Liver (tissue), 9 donors: Measurements from ENCODE around the gene CHST6. TPM values are rescaled to one million over a fixed set of nuclear protein-coding genes. Genes with fewer than 3 reads are reported as not detected.
"Not testable (repeated sequence)": the region's sequence is repeated elsewhere in the genome, so short reads cannot be mapped to it uniquely, and the experiment has no call there.

Experiments
- DNase-seq: peaks from one replicate; pipeline ENCODE4 v3.0.0-alpha.2; 2017; ENCODE audit warnings: low spot score
- H3K27ac ChIP-seq, 2 donors: one replicate each; pipeline ENCODE4 v1.7.0; 2013; ENCODE audit warnings: inconsistent platforms in 2 of 2, low read length in 2 of 2, control low read depth in 1 of 2, low read depth in 1 of 2, mild to moderate bottlenecking in 1 of 2
- H3K27me3 ChIP-seq, 4 donors: one replicate each; pipeline versions ENCODE4 v1.6.1 to v1.7.0; 2013; ENCODE audit warnings: low read length in 3 of 4, inconsistent platforms in 1 of 4, mild to moderate bottlenecking in 1 of 4, moderate library complexity in 1 of 4; ENCODE audit not compliant: control insufficient read depth in 4 of 4, insufficient read depth in 4 of 4
- H3K36me3 ChIP-seq, 4 donors: one replicate each; pipeline versions ENCODE4 v1.6.1 to v1.7.0; 2013; ENCODE audit warnings: low read length in 3 of 4, mild to moderate bottlenecking in 3 of 4, low read depth in 1 of 4, moderate library complexity in 1 of 4; ENCODE audit not compliant: control insufficient read depth in 4 of 4, insufficient read depth in 3 of 4
- H3K4me1 ChIP-seq, 4 donors: one replicate each; pipeline versions ENCODE4 v1.6.1 to v1.7.0; 2013; ENCODE audit warnings: low read length in 3 of 4, mild to moderate bottlenecking in 3 of 4, moderate library complexity in 1 of 4; ENCODE audit not compliant: control insufficient read depth in 4 of 4, insufficient read depth in 4 of 4
- H3K4me3 ChIP-seq, 3 donors: one replicate each; pipeline versions ENCODE4 v1.6.1 to v1.7.0; 2013; ENCODE audit warnings: low read length in 3 of 3, control low read depth in 1 of 3, low read depth in 1 of 3, mild to moderate bottlenecking in 1 of 3
- H3K9ac ChIP-seq, 2 donors: one replicate each; pipeline ENCODE4 v1.7.0; 2013; ENCODE audit warnings: low read length in 2 of 2, mild to moderate bottlenecking in 2 of 2, moderate library complexity in 2 of 2, control low read depth in 1 of 2, low read depth in 1 of 2
- H3K9me3 ChIP-seq, 4 donors: one replicate each; pipeline versions ENCODE4 v1.6.1 to v1.7.0; 2013; ENCODE audit warnings: low read length in 3 of 4; ENCODE audit not compliant: control insufficient read depth in 4 of 4
- FOXA1 ChIP-seq: IDR thresholded peaks from 2 replicates; pipeline ENCODE4 v1.6.1; 2016; ENCODE audit warnings: antibody characterized with exemption
- FOXA2 ChIP-seq: IDR thresholded peaks from 2 replicates; pipeline ENCODE4 v1.6.1; 2016; ENCODE audit warnings: antibody characterized with exemption
- HNF4A ChIP-seq, 2 donors: conservative IDR thresholded peaks; 2 replicates each; pipeline ENCODE4 v1.6.1; 2016; ENCODE audit warnings: antibody characterized with exemption in 2 of 2, mild to moderate bottlenecking in 2 of 2
- JUND ChIP-seq, 2 donors: IDR thresholded peaks; 2 replicates each; pipeline ENCODE4 v1.6.1; 2016; ENCODE audit warnings: antibody characterized with exemption in 2 of 2
- NR2F2 ChIP-seq: IDR thresholded peaks from 2 replicates; pipeline ENCODE4 v1.6.1; 2016; ENCODE audit warnings: antibody characterized with exemption
- RAD21 ChIP-seq, 2 donors: IDR thresholded peaks; 2 replicates each; pipeline ENCODE4 v1.6.1; 2016; ENCODE audit warnings: antibody characterized with exemption in 2 of 2, mild to moderate bottlenecking in 2 of 2
- RXRA ChIP-seq, 2 donors: IDR thresholded peaks; 2 replicates each; pipeline ENCODE4 v1.6.1; 2017 to 2018; ENCODE audit warnings: antibody characterized with exemption in 2 of 2, mild to moderate bottlenecking in 1 of 2
- SP1 ChIP-seq: IDR thresholded peaks from 2 replicates; pipeline ENCODE4 v1.6.1; 2018; ENCODE audit warnings: antibody characterized with exemption, mild to moderate bottlenecking
- YY1 ChIP-seq: IDR thresholded peaks from 2 replicates; pipeline ENCODE4 v1.6.1; 2016; ENCODE audit warnings: antibody characterized with exemption, mild to moderate bottlenecking
- WGBS: extraction: QIAGEN DNeasy Blood & Tissue Kit; methylation state at CpG from one replicate; pipeline ENCODE4 v1.1.7; 2013; 5-methylcytosine and 5-hydroxymethylcytosine counted together
- polyA plus RNA-seq, 2 donors: library from polyadenylated mRNA; stranded (reverse) in 1 of 2; unstranded in 1 of 2; fragments of 200-250 nt in 1 of 2; fragments of >200 nt in 1 of 2; fragmentation: Nextera tagmentation in 1 of 2; extraction: Ambion mirVana in 1 of 2; gene quantifications; one replicate each; pipeline versions ENCODE4 v1.2.1 to v1.2.3, GENCODE V29; 2013 to 2015
- total RNA-seq, 2 donors: library from RNA; depleted of rRNA; stranded (reverse); fragments of >200 nt; gene quantifications; one replicate each; pipeline ENCODE4 v1.2.3, GENCODE V29; 2014
- TF ChIP-seq, protein P1 (sequence below): IDR thresholded peaks from 2 replicates; pipeline ENCODE4 v1.6.1; 2016; ENCODE audit warnings: antibody characterized with exemption, mild to moderate bottlenecking
- TF ChIP-seq, protein P2 (sequence below): fragments of 150-350 bp; IDR thresholded peaks from 2 replicates; pipeline ENCODE4 v1.5.1; 2017; ENCODE audit warnings: improper control_type of control experiment, low read depth, low read length; ENCODE audit not compliant: missing input control
- TF ChIP-seq, protein P3 (sequence below): IDR thresholded peaks from 2 replicates; pipeline ENCODE4 v1.6.1; 2016; ENCODE audit warnings: antibody characterized with exemption
- TF ChIP-seq, protein P4 (sequence below): IDR thresholded peaks from 2 replicates; pipeline ENCODE4 v1.6.1; 2016; ENCODE audit warnings: antibody characterized with exemption
- TF ChIP-seq, protein P5 (sequence below): IDR thresholded peaks from 2 replicates; pipeline ENCODE4 v1.6.1; 2016; ENCODE audit warnings: antibody characterized with exemption
- donor health status: healthy.
- donor health status: healthy.
- donor health status: healthy.
- donor health status: healthy.
- donor health status: healthy.

Gene CHST6
- total and polyA plus RNA-seq, 4 donors: under 0.01 to 0.17 TPM; not detected in 2

DNA sequence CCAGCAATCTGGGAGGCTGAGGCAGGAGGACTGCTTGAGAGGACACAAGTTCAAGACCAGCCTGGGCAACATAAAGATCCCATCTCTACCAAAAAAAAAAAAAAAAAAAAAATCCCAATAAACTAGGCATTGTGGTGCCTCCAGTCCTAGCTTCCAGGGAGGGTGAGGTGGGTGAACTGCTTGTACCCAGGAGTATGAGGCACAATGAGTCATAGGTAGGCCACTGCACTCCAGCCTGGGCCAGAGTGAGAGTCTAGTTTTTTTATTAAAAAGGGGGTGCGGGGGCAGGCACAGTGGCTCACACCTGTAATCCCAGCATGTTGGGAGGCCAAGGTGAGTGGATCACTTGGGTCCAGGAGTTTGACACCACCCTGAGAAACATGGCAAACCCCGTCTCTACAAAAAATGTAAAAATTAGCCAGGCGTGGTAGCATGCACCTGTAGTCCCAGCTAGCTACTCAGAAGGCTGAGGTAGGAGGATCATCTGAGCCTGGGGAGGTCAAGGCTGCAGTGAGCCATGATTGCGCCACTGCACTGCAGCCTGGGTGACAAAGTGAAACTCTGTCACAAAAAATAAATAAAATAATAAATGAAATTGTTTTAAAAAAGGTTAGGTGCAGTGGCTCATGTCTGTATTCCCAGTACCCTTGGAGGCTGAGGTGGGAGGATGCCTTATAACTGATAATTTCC, 7.8 kb upstream of the CHST6 start:
- Histone ChIP-seq H3K9me3 (no peaks in the 10 kb centered on the region), H3K27me3 (no peaks in the 10 kb centered on the region), H3K4me1 (peaks cover 0 to 1% (median 0%) of the 10 kb centered on the region in 4 donors), H3K9ac (no peak overlapping the region), H3K4me3 (no peak overlapping the region), H3K27ac (no peak overlapping the region), H3K36me3 (no peaks in the 10 kb centered on the region)
- TF ChIP-seq FOXA2: no peak
- TF ChIP-seq, protein P1, sequence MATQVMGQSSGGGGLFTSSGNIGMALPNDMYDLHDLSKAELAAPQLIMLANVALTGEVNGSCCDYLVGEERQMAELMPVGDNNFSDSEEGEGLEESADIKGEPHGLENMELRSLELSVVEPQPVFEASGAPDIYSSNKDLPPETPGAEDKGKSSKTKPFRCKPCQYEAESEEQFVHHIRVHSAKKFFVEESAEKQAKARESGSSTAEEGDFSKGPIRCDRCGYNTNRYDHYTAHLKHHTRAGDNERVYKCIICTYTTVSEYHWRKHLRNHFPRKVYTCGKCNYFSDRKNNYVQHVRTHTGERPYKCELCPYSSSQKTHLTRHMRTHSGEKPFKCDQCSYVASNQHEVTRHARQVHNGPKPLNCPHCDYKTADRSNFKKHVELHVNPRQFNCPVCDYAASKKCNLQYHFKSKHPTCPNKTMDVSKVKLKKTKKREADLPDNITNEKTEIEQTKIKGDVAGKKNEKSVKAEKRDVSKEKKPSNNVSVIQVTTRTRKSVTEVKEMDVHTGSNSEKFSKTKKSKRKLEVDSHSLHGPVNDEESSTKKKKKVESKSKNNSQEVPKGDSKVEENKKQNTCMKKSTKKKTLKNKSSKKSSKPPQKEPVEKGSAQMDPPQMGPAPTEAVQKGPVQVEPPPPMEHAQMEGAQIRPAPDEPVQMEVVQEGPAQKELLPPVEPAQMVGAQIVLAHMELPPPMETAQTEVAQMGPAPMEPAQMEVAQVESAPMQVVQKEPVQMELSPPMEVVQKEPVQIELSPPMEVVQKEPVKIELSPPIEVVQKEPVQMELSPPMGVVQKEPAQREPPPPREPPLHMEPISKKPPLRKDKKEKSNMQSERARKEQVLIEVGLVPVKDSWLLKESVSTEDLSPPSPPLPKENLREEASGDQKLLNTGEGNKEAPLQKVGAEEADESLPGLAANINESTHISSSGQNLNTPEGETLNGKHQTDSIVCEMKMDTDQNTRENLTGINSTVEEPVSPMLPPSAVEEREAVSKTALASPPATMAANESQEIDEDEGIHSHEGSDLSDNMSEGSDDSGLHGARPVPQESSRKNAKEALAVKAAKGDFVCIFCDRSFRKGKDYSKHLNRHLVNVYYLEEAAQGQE: no peak
- no peak for TF ChIP-seq RXRA (IDR thresholded peaks at IDR 0.05)
- TF ChIP-seq, protein P2, sequence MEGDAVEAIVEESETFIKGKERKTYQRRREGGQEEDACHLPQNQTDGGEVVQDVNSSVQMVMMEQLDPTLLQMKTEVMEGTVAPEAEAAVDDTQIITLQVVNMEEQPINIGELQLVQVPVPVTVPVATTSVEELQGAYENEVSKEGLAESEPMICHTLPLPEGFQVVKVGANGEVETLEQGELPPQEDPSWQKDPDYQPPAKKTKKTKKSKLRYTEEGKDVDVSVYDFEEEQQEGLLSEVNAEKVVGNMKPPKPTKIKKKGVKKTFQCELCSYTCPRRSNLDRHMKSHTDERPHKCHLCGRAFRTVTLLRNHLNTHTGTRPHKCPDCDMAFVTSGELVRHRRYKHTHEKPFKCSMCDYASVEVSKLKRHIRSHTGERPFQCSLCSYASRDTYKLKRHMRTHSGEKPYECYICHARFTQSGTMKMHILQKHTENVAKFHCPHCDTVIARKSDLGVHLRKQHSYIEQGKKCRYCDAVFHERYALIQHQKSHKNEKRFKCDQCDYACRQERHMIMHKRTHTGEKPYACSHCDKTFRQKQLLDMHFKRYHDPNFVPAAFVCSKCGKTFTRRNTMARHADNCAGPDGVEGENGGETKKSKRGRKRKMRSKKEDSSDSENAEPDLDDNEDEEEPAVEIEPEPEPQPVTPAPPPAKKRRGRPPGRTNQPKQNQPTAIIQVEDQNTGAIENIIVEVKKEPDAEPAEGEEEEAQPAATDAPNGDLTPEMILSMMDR: no peak
- TF ChIP-seq JUND (IDR thresholded peaks at IDR 0.05): no peak
- TF ChIP-seq, protein P3, sequence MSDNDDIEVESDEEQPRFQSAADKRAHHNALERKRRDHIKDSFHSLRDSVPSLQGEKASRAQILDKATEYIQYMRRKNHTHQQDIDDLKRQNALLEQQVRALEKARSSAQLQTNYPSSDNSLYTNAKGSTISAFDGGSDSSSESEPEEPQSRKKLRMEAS: no peak
- TF ChIP-seq FOXA1: no peak
- no peak for TF ChIP-seq SP1
- no peak for TF ChIP-seq RAD21 (IDR thresholded peaks at IDR 0.05)
- TF ChIP-seq, protein P4, sequence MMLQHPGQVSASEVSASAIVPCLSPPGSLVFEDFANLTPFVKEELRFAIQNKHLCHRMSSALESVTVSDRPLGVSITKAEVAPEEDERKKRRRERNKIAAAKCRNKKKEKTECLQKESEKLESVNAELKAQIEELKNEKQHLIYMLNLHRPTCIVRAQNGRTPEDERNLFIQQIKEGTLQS: no peak
- TF ChIP-seq HNF4A (conservative IDR thresholded peaks at IDR 0.05): no peak
- TF ChIP-seq YY1: no peak
- TF ChIP-seq NR2F2: no peak
- TF ChIP-seq, protein P5, sequence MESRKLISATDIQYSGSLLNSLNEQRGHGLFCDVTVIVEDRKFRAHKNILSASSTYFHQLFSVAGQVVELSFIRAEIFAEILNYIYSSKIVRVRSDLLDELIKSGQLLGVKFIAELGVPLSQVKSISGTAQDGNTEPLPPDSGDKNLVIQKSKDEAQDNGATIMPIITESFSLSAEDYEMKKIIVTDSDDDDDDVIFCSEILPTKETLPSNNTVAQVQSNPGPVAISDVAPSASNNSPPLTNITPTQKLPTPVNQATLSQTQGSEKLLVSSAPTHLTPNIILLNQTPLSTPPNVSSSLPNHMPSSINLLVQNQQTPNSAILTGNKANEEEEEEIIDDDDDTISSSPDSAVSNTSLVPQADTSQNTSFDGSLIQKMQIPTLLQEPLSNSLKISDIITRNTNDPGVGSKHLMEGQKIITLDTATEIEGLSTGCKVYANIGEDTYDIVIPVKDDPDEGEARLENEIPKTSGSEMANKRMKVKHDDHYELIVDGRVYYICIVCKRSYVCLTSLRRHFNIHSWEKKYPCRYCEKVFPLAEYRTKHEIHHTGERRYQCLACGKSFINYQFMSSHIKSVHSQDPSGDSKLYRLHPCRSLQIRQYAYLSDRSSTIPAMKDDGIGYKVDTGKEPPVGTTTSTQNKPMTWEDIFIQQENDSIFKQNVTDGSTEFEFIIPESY: no peak
- WGBS: 95% methylated on average over 4 of the region's 4 CpGs
- DNase-seq: no peak

DNA sequence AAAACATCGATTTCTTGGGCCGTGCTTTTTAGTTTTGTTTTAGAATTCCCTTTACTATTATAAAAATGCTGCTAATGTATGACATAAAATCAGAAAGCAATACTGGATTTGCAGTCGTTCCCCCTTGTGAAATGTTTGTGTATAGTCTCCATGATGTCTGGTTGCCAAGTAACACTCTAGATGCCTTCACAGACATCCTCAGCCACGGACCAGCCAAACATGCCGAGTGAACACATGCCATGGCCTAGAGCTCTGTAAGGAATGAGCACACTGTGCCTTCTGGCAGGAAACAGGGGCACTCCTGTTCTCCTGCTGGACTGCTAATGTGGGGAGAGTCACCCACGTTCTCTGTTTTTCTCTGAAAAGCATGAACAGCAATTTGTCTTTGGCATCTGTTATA, 6.6 kb upstream of the CHST6 start:
- 65% methylated on average over 6 of the region's 6 CpGs for WGBS
- H3K27me3 ChIP-seq, H3K9ac ChIP-seq, H3K36me3 ChIP-seq, H3K9me3 ChIP-seq, H3K27ac ChIP-seq, H3K4me3 ChIP-seq, DNase-seq, H3K4me1 ChIP-seq: not testable (repeated sequence)
